SK-N-SH treated with all-trans-retinoic acid at 6 μM for 48 hours (cell line): ENCODE results near the gene CXCL5.

Experiments
- ATAC-seq: fragments of 200-7000 bp; cut with Tn5 transposase; 3 replicates; pipeline ENCODE4 v1.9.1; 2020; ENCODE audit warnings: mild to moderate bottlenecking, moderate library complexity
- ARNTL ChIP-seq: fragments of 450-650 bp; formaldehyde crosslinking; IDR thresholded peaks from 2 replicates; pipeline ENCODE4 v1.5.0; 2020; ENCODE audit warnings: low read depth, mild to moderate bottlenecking, moderate library complexity, borderline replicate concordance
- CSDC2 ChIP-seq: fragments of 250-450 bp; sonication (Bioruptor Pico); IDR thresholded peaks from 2 replicates; pipeline ENCODE4 v1.5.0; 2020; ENCODE audit warnings: mild to moderate bottlenecking, moderate library complexity
- ESRRG ChIP-seq: fragments of 250-450 bp; sonication (Bioruptor Pico); IDR thresholded peaks from 2 replicates; pipeline ENCODE4 v1.6.1; 2021; ENCODE audit warnings: mild to moderate bottlenecking
- GLIS3 ChIP-seq: fragments of 250-450 bp; sonication (Bioruptor Pico); IDR thresholded peaks from 2 replicates; pipeline ENCODE4 v1.5.0; 2020; ENCODE audit warnings: mild to moderate bottlenecking, moderate library complexity
- ISL1 ChIP-seq: fragments of 250-450 bp; sonication (Bioruptor Pico); IDR thresholded peaks from 2 replicates; pipeline ENCODE4 v2.1.2; 2022; ENCODE audit warnings: mild to moderate bottlenecking, moderate library complexity
- OSR1 ChIP-seq: fragments of 250-450 bp; sonication (Bioruptor Pico); IDR thresholded peaks from 2 replicates; pipeline ENCODE4 v1.8.0; 2022; ENCODE audit warnings: moderate library complexity, mild to moderate bottlenecking, inconsistent platforms
- PPARA ChIP-seq: fragments of 250-450 bp; sonication (Bioruptor Pico); IDR thresholded peaks from 2 replicates; pipeline ENCODE4 v1.5.0; 2020; ENCODE audit warnings: mild to moderate bottlenecking, borderline replicate concordance
- RARB ChIP-seq: fragments of 250-450 bp; sonication (Bioruptor Pico); IDR thresholded peaks from 2 replicates; pipeline ENCODE4 v1.8.0; 2021; ENCODE audit warnings: mild to moderate bottlenecking, moderate library complexity
- SNAI2 ChIP-seq: fragments of 250-450 bp; sonication (Bioruptor Pico); IDR thresholded peaks from 2 replicates; pipeline ENCODE4 v1.5.0; 2020; ENCODE audit warnings: mild to moderate bottlenecking, moderate library complexity
- TCF4 ChIP-seq: fragments of 250-450 bp; sonication (Bioruptor Pico); IDR thresholded peaks from 2 replicates; pipeline ENCODE4 v1.8.0; 2021; ENCODE audit warnings: mild to moderate bottlenecking, moderate library complexity, borderline replicate concordance
- TOX ChIP-seq: fragments of 250-450 bp; sonication (Bioruptor Pico); IDR thresholded peaks from 2 replicates; pipeline ENCODE4 v1.8.0; 2021; ENCODE audit warnings: mild to moderate bottlenecking, moderate library complexity, borderline replicate concordance
- ZC3H10 ChIP-seq: fragments of 250-450 bp; sonication (Bioruptor Pico); IDR thresholded peaks from 2 replicates; pipeline ENCODE4 v1.5.1; 2021; ENCODE audit warnings: mild to moderate bottlenecking, moderate library complexity
- ZFP3 ChIP-seq: fragments of 250-450 bp; sonication (Bioruptor Pico); IDR thresholded peaks from 2 replicates; pipeline ENCODE4 v1.5.0; 2020; ENCODE audit warnings: mild to moderate bottlenecking, moderate library complexity
- ZFP30 ChIP-seq: fragments of 450-650 bp; formaldehyde crosslinking; IDR thresholded peaks from 2 replicates; pipeline ENCODE4 v1.5.0; 2022; ENCODE audit warnings: mild to moderate bottlenecking, moderate library complexity
- ZNF565 ChIP-seq: fragments of 450-650 bp; formaldehyde crosslinking; conservative IDR thresholded peaks from 2 replicates; pipeline ENCODE4 v1.5.0; 2020; ENCODE audit warnings: low read depth, mild to moderate bottlenecking, moderate library complexity
- ZNF70 ChIP-seq: fragments of 450-650 bp; formaldehyde crosslinking; IDR thresholded peaks from 2 replicates; pipeline ENCODE4 v1.5.0; 2020; ENCODE audit warnings: mild to moderate bottlenecking, moderate library complexity
- ZNF8 ChIP-seq: fragments of 450-650 bp; formaldehyde crosslinking; IDR thresholded peaks from 2 replicates; pipeline ENCODE4 v1.5.0; 2020; ENCODE audit warnings: mild to moderate bottlenecking, moderate library complexity
- TF ChIP-seq, protein P1 (sequence below): fragments of 250-450 bp; sonication (Bioruptor Pico); IDR thresholded peaks from 2 replicates; pipeline ENCODE4 v1.8.0; 2021; ENCODE audit warnings: low read depth, mild to moderate bottlenecking, moderate library complexity, borderline replicate concordance
- TF ChIP-seq, protein P2 (sequence below): fragments of 250-450 bp; sonication (Bioruptor Pico); IDR thresholded peaks from 2 replicates; pipeline ENCODE4 v1.5.1; 2020; ENCODE audit warnings: low read depth, mild to moderate bottlenecking, moderate library complexity
- TF ChIP-seq, protein P3 (sequence below): fragments of 250-450 bp; sonication (Bioruptor Pico); IDR thresholded peaks from 2 replicates; pipeline ENCODE4 v1.5.1; 2021; ENCODE audit warnings: mild to moderate bottlenecking, moderate library complexity
- TF ChIP-seq, protein P4 (sequence below): fragments of 250-450 bp; sonication (Bioruptor Pico); IDR thresholded peaks from 2 replicates; pipeline ENCODE4 v1.8.0; 2020; ENCODE audit warnings: mild to moderate bottlenecking, moderate library complexity, borderline replicate concordance

The CXCL5 gene

DNA sequence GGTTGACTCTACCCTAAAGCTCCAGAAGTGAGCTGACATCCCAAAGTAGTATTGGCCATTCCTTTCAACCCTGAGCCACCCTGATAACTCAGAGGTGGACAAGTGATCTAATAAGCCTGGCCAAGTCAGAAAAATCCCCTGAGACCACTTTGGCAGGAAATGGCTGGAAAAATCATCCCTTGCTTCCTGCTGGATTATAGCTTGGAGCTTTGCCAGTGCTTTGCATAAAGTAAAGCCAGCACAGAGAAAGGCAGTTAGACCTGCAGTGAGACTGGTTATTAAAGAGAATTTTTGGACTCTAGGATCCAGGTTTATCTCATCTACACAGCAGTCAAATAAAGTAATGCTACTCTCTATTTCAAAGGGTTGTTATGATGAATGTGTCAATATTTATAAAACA, 33.6 kb upstream of the CXCL5 start (continued):
- TF ChIP-seq, protein P1, sequence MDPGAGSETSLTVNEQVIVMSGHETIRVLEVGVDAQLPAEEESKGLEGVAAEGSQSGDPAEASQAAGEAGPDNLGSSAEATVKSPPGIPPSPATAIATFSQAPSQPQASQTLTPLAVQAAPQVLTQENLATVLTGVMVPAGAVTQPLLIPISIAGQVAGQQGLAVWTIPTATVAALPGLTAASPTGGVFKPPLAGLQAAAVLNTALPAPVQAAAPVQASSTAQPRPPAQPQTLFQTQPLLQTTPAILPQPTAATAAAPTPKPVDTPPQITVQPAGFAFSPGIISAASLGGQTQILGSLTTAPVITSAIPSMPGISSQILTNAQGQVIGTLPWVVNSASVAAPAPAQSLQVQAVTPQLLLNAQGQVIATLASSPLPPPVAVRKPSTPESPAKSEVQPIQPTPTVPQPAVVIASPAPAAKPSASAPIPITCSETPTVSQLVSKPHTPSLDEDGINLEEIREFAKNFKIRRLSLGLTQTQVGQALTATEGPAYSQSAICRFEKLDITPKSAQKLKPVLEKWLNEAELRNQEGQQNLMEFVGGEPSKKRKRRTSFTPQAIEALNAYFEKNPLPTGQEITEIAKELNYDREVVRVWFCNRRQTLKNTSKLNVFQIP (CRISPR knock-in tag) = no peak
- TF ChIP-seq OSR1 (CRISPR knock-in tag) = no peak
- no peak for TF ChIP-seq ARNTL (CRISPR knock-in tag)
- no peak for TF ChIP-seq ESRRG (CRISPR knock-in tag)
- TF ChIP-seq ZNF70 = no peak
- TF ChIP-seq TOX (CRISPR knock-in tag) = no peak
- TF ChIP-seq ZFP3 (CRISPR knock-in tag) = no peak
- no peak for TF ChIP-seq TCF4 (CRISPR knock-in tag)
- no peak for TF ChIP-seq SNAI2 (CRISPR knock-in tag)
- TF ChIP-seq RARB (CRISPR knock-in tag) = no peak
- TF ChIP-seq, protein P2, sequence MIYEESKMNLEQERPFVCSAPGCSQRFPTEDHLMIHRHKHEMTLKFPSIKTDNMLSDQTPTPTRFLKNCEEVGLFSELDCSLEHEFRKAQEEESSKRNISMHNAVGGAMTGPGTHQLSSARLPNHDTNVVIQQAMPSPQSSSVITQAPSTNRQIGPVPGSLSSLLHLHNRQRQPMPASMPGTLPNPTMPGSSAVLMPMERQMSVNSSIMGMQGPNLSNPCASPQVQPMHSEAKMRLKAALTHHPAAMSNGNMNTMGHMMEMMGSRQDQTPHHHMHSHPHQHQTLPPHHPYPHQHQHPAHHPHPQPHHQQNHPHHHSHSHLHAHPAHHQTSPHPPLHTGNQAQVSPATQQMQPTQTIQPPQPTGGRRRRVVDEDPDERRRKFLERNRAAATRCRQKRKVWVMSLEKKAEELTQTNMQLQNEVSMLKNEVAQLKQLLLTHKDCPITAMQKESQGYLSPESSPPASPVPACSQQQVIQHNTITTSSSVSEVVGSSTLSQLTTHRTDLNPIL = no peak

DNA sequence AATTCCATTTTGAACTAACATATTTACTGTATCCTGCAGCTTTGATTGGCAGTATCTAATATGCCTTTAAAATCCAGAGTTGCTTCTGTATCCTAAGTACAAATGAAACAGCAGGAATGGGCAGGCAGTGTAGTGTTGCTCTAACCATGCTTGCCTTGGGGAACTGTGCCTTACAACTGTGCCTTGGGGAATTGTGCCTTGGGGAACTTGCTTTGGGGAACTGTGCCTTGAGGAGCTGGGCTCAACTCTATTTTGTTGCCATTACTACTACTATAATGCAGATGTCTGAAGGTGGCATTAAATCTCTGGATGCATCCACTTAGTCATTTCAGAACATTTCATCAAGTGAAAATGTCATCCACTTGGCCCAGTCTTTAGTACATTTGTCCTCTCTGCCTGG, 33.1 kb upstream of the CXCL5 start:
- no peak for ATAC-seq
- TF ChIP-seq ZFP30 (no peak), ISL1 (CRISPR knock-in tag) (no peak), ARNTL (CRISPR knock-in tag) (no peak), OSR1 (CRISPR knock-in tag) (no peak), RARB (CRISPR knock-in tag) (no peak)
- TF ChIP-seq, all 23 proteins: peak for 0

DNA sequence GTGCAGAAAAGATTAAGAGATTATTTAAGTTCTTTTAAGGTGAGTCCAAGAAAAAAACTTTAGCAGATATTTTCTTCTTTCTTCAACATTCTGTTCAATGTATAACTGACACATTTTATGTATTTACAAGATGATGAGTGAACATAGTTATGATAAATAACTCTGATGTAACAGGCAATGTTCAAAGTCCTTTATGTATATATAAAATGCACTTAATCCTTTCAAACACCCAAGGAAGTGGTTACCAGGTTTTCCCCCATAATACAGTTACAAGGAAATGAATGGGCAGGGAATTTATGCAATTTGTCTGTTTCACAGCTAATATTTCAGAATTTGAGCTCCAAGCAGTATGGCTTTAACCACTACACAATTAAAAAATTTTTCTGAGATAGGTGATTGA, 31.8 kb upstream of the CXCL5 start:
- TF ChIP-seq CSDC2 (CRISPR knock-in tag) (no peak), ZNF8 (no peak), ZNF565 (CRISPR knock-in tag) (no peak), SNAI2 (CRISPR knock-in tag) (no peak), GLIS3 (no peak), PPARA (no peak), RARB (CRISPR knock-in tag) (no peak), ZC3H10 (CRISPR knock-in tag) (no peak), ISL1 (CRISPR knock-in tag) (no peak), TCF4 (CRISPR knock-in tag) (no peak), ZNF70 (no peak), OSR1 (CRISPR knock-in tag) (no peak), ZFP3 (CRISPR knock-in tag) (no peak)
- TF ChIP-seq, protein P1 (CRISPR knock-in tag) = no peak
- TF ChIP-seq, protein P2 = no peak
- TF ChIP-seq, protein P3, sequence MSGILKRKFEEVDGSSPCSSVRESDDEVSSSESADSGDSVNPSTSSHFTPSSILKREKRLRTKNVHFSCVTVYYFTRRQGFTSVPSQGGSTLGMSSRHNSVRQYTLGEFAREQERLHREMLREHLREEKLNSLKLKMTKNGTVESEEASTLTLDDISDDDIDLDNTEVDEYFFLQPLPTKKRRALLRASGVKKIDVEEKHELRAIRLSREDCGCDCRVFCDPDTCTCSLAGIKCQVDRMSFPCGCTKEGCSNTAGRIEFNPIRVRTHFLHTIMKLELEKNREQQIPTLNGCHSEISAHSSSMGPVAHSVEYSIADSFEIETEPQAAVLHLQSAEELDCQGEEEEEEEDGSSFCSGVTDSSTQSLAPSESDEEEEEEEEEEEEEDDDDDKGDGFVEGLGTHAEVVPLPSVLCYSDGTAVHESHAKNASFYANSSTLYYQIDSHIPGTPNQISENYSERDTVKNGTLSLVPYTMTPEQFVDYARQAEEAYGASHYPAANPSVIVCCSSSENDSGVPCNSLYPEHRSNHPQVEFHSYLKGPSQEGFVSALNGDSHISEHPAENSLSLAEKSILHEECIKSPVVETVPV = no peak
- TF ChIP-seq, protein P4, sequence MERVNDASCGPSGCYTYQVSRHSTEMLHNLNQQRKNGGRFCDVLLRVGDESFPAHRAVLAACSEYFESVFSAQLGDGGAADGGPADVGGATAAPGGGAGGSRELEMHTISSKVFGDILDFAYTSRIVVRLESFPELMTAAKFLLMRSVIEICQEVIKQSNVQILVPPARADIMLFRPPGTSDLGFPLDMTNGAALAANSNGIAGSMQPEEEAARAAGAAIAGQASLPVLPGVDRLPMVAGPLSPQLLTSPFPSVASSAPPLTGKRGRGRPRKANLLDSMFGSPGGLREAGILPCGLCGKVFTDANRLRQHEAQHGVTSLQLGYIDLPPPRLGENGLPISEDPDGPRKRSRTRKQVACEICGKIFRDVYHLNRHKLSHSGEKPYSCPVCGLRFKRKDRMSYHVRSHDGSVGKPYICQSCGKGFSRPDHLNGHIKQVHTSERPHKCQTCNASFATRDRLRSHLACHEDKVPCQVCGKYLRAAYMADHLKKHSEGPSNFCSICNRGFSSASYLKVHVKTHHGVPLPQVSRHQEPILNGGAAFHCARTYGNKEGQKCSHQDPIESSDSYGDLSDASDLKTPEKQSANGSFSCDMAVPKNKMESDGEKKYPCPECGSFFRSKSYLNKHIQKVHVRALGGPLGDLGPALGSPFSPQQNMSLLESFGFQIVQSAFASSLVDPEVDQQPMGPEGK (CRISPR knock-in tag) = no peak
- ATAC-seq = no peak
